GM18873 (cell line): ENCODE measurements around the gene CUEDC1.
"Not testable (repeated sequence)": the region's sequence is repeated elsewhere in the genome, so short reads cannot be mapped to it uniquely, and the experiment has no call there.

Source experiments
- ATAC-seq: cut with Tn5 transposase; IDR thresholded peaks from one replicate; pipeline ENCODE4 v1.9.1; 2021; ENCODE audit warnings: mild to moderate bottlenecking, moderate library complexity, moderate number of reproducible peaks; ENCODE audit not compliant: unreplicated experiment, low FRiP score

Gene CUEDC1

DNA sequence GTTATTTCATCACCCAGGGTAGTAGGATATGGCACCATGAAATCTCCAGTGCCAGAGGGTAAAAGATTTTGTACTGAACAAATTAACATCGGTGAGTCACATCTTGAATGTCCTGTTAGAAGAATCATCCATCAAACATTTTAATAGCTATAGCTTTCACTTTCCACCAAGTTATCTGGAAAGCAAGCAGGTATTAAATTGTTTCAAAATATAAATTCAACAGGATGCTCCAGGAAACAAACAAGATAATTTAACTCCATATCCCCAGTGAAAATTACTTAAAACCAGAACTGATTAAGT is 30.4 kb upstream of the CUEDC1 start:
- ATAC-seq, result no peak

- ATAC-seq, result no peak
These were observed 29.9 kb upstream of the CUEDC1 start for GRCh38 chr17:57984936-57985674.

DNA sequence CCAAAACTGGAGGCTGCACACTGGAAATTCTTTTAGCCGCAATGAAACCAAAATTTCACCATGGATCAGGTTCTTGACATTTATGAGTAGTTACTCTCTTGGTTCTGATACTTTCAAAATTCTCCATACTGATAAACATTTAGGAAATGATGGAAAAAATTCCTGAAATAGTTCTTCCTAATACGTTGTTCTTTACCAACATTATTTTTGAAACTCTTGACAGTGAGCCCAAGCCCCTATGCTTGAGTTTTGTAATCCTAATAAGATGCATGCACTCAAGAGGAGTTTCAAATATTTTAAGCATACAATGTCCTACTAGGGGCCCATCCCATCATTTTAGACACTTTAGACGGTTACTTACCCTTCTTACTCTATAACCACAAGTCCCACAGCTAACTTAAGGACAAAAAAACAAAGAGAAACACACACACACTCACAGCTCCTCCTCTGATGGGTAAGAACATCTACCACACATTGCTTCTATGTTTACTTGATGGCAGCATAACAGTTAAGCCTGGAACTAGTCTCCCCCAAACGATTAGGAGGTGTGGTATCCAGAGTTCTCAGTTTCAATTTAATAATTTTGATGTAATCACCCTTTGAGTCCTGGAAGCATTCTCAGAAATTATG is 29.2 kb upstream of the CUEDC1 start:
- ATAC-seq, result no peak

- ATAC-seq, result no peak
These were observed 28.2 kb upstream of the CUEDC1 start for GRCh38 chr17:57983446-57983845.

DNA sequence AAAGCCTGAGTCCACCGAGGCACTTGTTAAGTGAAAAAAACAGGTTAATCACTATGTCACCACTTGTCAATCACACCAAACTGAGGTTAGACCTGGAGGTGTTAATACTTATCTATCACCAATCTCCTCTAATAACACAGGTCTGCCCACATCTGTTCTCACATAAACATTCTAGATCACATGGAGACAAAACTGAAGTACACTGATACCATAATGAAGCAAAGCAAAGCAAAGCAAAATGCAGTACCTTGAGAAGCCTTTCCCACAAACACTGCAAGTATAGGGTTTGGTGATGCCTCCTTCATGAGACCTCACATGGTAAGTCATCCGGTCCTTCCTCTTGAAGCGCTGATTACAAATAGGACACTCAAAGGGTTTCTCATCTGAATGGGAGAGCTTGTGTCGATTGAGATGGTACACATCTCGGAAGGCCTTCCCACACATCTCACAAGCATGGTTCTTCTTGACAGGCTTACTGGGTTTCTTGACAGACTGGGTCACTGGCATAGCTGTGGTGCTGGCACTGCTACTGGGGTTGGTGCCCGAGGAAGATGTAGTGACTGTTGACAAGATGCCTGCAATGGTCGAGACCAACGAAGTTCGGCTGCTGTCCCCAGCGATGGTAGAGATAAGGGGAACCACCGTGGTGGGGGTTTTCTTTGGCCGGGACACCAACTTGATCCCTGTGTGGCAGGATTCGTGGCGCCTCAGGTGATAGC is 27.4 kb upstream of the CUEDC1 start:
- ATAC-seq, result no peak

GRCh38 chr17:57980522-57980921 is 25.3 kb upstream of the CUEDC1 start:
- ATAC-seq, result no peak

DNA sequence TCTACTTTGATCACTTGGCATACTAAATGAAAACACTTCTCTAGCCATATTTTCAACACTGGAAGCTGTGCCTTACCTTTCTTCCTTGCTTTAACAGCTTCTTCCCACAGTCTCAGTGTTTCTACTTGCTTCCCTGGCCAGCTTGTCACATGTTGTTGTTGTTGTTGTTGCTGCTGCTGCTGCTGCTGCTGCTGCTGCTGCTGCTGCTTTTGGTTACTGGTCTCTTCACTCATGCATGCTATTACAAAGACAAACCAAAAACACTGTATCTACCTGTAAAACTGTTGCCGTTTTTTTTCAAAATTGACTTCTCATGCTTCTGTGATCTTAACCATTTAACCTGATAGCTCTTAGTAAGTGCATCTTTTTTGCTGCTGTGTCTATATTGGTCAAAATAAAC is 23.9 kb upstream of the CUEDC1 start:
- no peak for ATAC-seq

DNA sequence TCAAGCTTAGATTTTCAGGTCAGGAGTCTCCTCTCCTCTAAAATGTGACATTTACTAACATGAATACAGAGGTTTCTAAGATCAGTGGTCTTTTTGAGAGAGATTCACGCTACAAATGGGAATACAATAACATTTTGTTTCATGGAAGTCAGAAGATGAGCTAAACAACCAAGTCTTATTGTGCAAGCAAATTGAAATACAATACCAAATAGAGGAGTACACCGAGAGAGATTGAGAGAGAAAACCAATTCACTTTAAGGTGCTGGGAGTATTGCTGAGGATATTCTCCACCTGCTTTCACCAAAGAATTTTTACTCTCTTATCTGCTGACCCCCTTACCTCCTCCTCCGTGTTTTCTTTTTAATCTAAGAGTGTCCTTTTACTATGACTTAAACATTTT is 21.4 kb upstream of the CUEDC1 start:
- ATAC-seq, result no peak

DNA sequence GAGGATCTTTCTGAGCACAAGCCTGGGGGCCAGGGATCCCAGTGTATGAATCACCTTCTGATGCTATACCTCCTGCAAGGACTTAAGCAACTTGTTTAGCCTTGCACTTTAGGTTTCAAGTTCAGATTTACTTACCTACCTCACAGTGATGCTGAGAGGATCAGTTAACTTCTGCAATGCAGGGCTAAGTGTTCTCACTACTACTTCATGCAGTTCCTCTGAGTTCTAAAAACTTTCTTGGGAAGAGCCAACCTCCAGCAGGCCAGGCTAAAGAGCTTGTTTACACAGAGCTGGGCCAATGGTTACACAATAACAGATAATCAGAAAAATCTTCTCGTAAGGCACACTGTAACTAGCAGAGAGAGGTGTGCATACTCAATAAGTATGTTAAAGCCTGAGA is 19.8 kb upstream of the CUEDC1 start:
- no peak for ATAC-seq

GRCh38 chr17:57974053-57974824 is 19.0 kb upstream of the CUEDC1 start:
- not testable (repeated sequence) for ATAC-seq

DNA sequence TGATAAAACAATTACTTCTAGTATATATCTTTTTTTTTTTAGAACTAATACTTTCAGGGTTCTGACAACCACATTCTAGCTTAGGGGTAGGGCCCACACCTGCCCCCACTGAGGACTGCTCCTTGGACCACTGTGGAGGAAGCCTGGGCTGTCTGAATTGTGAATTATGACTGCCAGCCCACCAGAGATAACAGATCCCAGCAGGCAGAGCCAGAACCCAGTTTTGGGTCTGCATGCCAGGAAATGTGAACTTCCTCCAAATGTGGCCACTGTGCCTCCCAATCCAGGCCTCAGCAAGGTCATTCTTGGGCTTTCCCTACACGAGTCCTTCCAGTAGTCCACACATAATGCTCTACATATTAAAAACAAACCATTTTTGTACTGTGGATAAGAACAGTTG is 16.9 kb upstream of the CUEDC1 start:
- no peak for ATAC-seq

DNA sequence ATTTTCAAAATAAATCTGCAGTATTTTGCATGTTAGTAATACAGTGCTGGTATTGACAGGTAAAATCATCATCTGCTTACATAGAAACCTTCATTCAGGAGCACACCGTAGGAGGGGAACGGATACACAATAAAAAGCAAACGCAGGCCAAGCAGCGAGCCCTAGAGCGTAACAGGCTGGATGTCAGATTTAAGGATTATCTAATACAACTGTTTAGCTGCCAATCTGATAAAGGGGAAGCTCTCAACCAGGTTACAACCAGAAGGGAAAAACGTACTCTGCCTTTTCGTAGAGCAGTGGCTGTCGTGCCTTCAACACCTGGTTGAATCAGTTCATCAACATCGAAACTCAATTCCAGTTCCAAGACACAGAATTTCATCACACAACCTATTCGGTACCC is 16.4 kb upstream of the CUEDC1 start:
- no peak for ATAC-seq

GRCh38 chr17:57970710-57971109 is 15.5 kb upstream of the CUEDC1 start:
- no peak for ATAC-seq

DNA sequence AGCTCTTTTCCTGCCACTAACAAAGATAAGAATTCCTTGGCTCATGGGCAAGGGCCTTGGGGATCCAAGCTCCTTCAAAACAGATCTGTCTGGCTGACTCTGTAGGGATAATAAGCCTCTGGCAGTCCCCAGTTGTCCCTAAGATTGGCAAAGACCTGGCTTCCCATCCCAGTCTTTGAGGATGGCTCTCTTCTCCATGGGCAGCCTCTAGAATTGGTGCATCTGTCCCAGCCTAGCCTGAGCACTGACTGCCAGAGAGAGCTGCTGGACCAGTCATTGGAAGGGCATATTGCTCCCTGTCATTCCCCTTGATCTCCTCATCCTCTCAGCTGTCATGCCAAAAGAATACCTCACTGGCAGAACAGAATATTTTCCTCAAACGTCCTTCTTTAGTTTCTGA is 13.2 kb upstream of the CUEDC1 start:
- no peak for ATAC-seq

GRCh38 chr17:57966875-57967274 is 11.7 kb upstream of the CUEDC1 start:
- ATAC-seq, result no peak

GRCh38 chr17:57966246-57966645 is 11.0 kb upstream of the CUEDC1 start:
- ATAC-seq, result no peak

GRCh38 chr17:57965521-57966160 is 10.4 kb upstream of the CUEDC1 start:
- ATAC-seq, result no peak

DNA sequence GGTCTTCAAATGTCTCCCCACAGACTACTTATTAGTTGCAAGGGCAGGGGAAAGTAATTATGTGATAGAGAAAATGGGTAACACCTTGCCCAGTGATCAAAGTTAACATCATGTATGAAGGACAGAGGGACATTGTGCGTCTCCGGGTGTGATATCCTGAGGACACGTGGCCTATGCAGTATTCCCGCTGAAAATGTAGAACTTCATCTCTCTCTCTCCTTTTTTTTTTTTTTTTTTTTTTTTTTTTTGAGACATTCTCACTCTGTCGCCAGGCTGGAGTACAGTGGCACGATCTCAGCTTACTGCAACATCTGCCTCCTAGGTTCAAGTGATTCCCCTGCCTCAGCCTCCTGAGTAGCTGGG is 7.9 kb upstream of the CUEDC1 start:
- ATAC-seq, result no peak

DNA sequence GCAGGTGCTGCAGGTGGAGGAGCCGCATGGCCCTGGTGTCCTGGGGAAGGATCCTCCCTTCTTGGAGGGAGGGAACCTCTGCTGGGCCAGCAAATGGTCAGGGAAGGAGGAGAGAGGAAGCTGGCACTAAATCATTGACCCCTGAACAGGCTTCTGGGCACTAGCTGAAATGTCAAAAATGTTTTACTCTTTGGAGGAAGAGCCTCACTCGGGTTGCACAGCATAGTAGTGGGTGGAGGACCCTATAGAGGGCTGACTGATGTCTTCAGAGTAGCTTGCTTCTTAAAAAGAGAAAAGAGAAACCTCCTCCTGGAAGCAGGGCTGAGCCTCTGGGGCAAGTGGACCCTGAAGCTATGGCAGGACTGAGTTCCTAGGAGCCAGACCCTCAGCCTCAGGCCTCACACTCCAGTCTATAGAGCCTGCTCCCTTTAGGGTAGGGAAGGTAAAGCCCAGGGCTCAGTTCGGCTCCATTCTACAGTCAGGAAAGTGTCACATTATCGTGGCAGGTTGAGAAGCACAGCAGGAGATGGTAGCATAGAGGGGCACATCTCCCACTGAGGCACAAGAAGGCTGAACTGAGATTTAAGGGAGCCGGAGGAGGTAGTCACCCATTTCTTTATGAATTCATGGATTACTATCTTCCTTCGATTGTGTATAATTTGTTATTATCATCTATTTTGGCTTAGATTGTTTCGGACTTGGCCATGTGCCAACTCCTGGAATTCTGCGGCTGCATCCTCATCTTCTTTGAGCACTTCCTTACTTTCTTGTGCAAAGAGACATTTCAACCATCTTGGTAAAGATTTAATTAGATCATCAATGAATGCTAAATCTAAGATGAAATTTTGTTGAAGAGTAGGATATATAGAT is 7.3 kb upstream of the CUEDC1 start:
- ATAC-seq, result no peak

GRCh38 chr17:57959929-57960328 is 4.7 kb upstream of the CUEDC1 start:
- no peak for ATAC-seq
